Tibial nerve (tissue), 4 donors: ENCODE measurements around the gene STAT4. TPM values are rescaled to one million over a fixed set of nuclear protein-coding genes. Genes with fewer than 3 reads are reported as not detected.

Experiments used
- DNase-seq, 2 donors: peaks; one replicate each; pipeline ENCODE4 v3.0.0-alpha.2; 2019; ENCODE audit warnings: low spot score in 2 of 2
- H3K27ac ChIP-seq, 4 donors: fragments of 200-600 bp; sonication (generic) in 3 of 4; one replicate each; pipeline ENCODE4 v1.5.1; 2017 to 2019; ENCODE audit warnings: mild to moderate bottlenecking in 1 of 4
- H3K27me3 ChIP-seq, 2 donors: fragments of 200-600 bp; sonication (generic) in 1 of 2; one replicate each; pipeline versions ENCODE4 v1.5.1 to v1.6.0; 2017 to 2019
- H3K36me3 ChIP-seq, 3 donors: fragments of 200-600 bp; sonication (generic); one replicate each; pipeline ENCODE4 v1.5.1; 2018 to 2019
- H3K4me1 ChIP-seq, 4 donors: fragments of 200-600 bp; sonication (generic) in 3 of 4; one replicate each; pipeline ENCODE4 v1.5.1; 2017 to 2019
- H3K4me3 ChIP-seq, 4 donors: fragments of 200-600 bp; sonication (generic) in 3 of 4; one replicate each; pipeline ENCODE4 v1.5.1; 2017 to 2019; ENCODE audit warnings: mild to moderate bottlenecking in 1 of 4, moderate library complexity in 1 of 4
- H3K9me3 ChIP-seq, 4 donors: fragments of 200-600 bp; sonication (generic) in 3 of 4; one replicate each; pipeline ENCODE4 v1.5.1; 2017 to 2019
- EP300 ChIP-seq, 2 donors: sonication (generic); formaldehyde crosslinking; IDR thresholded peaks; one replicate each; pipeline ENCODE4 v1.6.1; 2017; ENCODE audit warnings: antibody characterized with exemption in 2 of 2, mild to moderate bottlenecking in 1 of 2
- POLR2A ChIP-seq, 2 donors: fragments of 450-650 bp; IDR thresholded peaks; one replicate each; pipeline ENCODE4 v1.6.1; 2017; ENCODE audit warnings: antibody characterized with exemption in 2 of 2, mild to moderate bottlenecking in 2 of 2, moderate library complexity in 2 of 2
- WGBS, 2 donors: methylation state at CpG; one replicate each; pipeline ENCODE4 v1.1.5; 2018; 5-methylcytosine and 5-hydroxymethylcytosine counted together
- total RNA-seq, 4 donors: library from RNA; depleted of rRNA; stranded (reverse); fragments of >200 nt; gene quantifications; one replicate each; pipeline ENCODE4 v1.1.0, GENCODE V29; 2016
- TF ChIP-seq, protein P1 (sequence below), 5 experiments: fragments of 200-600 bp in 3 of 5; fragments of 450-650 bp in 2 of 5; sonication (generic) in 3 of 5; IDR thresholded peaks; one replicate each; pipeline ENCODE4 v1.5.1; 2016 to 2019; ENCODE audit warnings: antibody characterized with exemption in 5 of 5, mild to moderate bottlenecking in 3 of 5, moderate library complexity in 2 of 5

Gene STAT4
- total RNA-seq, 4 donors from 2014 or later, result 0.39 to 4.2 (median 2.3) TPM; not detected in 1

DNA sequence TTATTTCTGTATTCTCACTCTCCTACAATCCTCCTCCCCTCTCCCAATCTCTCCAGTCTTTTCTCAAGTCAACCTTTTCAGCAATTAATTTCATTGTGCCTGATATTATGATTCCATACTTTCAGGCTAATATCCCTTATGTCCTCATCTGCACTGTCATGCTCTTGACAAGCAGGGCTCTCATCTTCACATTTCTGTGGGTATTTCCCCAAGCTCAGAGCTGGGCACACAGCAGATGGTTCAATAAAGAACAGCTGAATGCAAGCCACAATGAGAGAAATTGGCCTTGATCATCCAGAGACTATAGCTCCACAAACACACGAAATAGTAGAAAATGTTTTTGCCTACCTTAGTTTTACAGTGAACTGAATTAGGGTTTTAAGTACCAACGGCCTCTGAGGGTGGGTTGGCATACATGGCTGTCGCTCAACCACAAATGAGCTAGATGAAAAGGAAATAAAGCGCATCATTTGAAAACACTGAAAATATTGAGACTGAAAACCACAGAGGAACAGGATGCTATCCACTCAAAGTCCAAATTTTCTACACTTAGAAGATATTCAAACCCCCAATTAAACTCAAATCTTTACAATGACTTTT, 89.3 kb downstream of the STAT4 start:
- 92 to 94% methylated on average over 4 of the region's 4 CpGs for WGBS, 2 donors
- H3K9me3 ChIP-seq, result no peaks in the 10 kb centered on the region
- peaks cover 0 to 5% (median under 1%) of the 10 kb centered on the region in 4 donors for H3K4me1 ChIP-seq
- no peak overlapping the region for H3K27ac ChIP-seq
- no peak overlapping the region for H3K4me3 ChIP-seq
- no peaks in the 10 kb centered on the region for H3K27me3 ChIP-seq
- no peak for TF ChIP-seq EP300 (IDR thresholded peaks at IDR 0.05)
- TF ChIP-seq, protein P1, sequence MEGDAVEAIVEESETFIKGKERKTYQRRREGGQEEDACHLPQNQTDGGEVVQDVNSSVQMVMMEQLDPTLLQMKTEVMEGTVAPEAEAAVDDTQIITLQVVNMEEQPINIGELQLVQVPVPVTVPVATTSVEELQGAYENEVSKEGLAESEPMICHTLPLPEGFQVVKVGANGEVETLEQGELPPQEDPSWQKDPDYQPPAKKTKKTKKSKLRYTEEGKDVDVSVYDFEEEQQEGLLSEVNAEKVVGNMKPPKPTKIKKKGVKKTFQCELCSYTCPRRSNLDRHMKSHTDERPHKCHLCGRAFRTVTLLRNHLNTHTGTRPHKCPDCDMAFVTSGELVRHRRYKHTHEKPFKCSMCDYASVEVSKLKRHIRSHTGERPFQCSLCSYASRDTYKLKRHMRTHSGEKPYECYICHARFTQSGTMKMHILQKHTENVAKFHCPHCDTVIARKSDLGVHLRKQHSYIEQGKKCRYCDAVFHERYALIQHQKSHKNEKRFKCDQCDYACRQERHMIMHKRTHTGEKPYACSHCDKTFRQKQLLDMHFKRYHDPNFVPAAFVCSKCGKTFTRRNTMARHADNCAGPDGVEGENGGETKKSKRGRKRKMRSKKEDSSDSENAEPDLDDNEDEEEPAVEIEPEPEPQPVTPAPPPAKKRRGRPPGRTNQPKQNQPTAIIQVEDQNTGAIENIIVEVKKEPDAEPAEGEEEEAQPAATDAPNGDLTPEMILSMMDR (IDR thresholded peaks at IDR 0.05), result no peak
- no peak for TF ChIP-seq POLR2A (IDR thresholded peaks at IDR 0.05)
- no peak for DNase-seq
- H3K36me3 ChIP-seq, result no peaks in the 10 kb centered on the region

DNA sequence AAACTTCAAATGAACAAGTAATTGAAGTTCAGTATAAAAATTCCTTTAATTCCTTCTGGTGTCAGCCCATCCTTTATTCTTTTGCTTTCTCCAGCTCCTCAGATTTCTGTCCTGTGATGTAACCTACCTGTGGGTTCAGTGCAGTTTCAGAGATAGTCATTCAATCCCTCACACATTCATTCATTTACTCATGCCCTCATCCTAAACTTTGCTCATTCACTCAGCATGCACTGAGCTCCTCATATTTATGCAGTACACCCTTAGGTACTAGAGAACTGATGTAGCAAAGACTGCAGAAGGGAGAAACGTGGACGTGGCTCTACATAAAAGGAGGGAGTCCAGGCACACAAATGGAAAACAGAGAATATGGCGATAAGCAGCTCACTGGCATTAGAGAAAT, 91.5 kb downstream of the STAT4 start:
- DNase-seq, result no peak
- 81 to 93% methylated on average over 3 of the region's 3 CpGs for whole genome bisulfite sequencing, 2 donors
- Histone ChIP-seq H3K27me3 (no peaks in the 10 kb centered on the region), H3K4me3 (no peak overlapping the region), H3K4me1 (no peaks in the 10 kb centered on the region), H3K36me3 (no peaks in the 10 kb centered on the region), H3K9me3 (no peaks in the 10 kb centered on the region), H3K27ac (no peak overlapping the region)
- TF ChIP-seq POLR2A (IDR thresholded peaks at IDR 0.05) (no peak), EP300 (IDR thresholded peaks at IDR 0.05) (no peak)
- TF ChIP-seq, protein P1 (IDR thresholded peaks at IDR 0.05), result no peak

- TF ChIP-seq POLR2A (IDR thresholded peaks at IDR 0.05), result no peak
- TF ChIP-seq, protein P1 (IDR thresholded peaks at IDR 0.05), result no peak
- TF ChIP-seq EP300 (IDR thresholded peaks at IDR 0.05), result no peak
- Histone ChIP-seq H3K27ac (no peak overlapping the region), H3K4me1 (peaks cover 0 to 16% (median 0%) of the 10 kb centered on the region in 4 donors), H3K36me3 (no peaks in the 10 kb centered on the region), H3K4me3 (no peak overlapping the region), H3K27me3 (no peaks in the 10 kb centered on the region), H3K9me3 (no peaks in the 10 kb centered on the region)
- 84 to 87% methylated on average over 2 of the region's 2 CpGs for whole genome bisulfite sequencing, 2 donors
- no peak for DNase-seq
These were observed 94.6 kb downstream of the STAT4 start for GRCh38 chr2:191056228-191056627.

- 71 to 84% methylated on average over 6 of the region's 6 CpGs for WGBS, 2 donors
- Histone ChIP-seq H3K36me3 (no peaks in the 10 kb centered on the region), H3K9me3 (no peaks in the 10 kb centered on the region), H3K4me1 (peaks cover 0 to 35% (median 3%) of the 10 kb centered on the region in 4 donors), H3K4me3 (no peak overlapping the region), H3K27ac (no peak overlapping the region), H3K27me3 (no peaks in the 10 kb centered on the region)
- no peak for DNase-seq
- TF ChIP-seq EP300 (IDR thresholded peaks at IDR 0.05) (no peak), POLR2A (IDR thresholded peaks at IDR 0.05) (no peak)
- TF ChIP-seq, protein P1 (IDR thresholded peaks at IDR 0.05), result no peak
These were observed 97.5 kb downstream of the STAT4 start for GRCh38 chr2:191053256-191053655.

DNA sequence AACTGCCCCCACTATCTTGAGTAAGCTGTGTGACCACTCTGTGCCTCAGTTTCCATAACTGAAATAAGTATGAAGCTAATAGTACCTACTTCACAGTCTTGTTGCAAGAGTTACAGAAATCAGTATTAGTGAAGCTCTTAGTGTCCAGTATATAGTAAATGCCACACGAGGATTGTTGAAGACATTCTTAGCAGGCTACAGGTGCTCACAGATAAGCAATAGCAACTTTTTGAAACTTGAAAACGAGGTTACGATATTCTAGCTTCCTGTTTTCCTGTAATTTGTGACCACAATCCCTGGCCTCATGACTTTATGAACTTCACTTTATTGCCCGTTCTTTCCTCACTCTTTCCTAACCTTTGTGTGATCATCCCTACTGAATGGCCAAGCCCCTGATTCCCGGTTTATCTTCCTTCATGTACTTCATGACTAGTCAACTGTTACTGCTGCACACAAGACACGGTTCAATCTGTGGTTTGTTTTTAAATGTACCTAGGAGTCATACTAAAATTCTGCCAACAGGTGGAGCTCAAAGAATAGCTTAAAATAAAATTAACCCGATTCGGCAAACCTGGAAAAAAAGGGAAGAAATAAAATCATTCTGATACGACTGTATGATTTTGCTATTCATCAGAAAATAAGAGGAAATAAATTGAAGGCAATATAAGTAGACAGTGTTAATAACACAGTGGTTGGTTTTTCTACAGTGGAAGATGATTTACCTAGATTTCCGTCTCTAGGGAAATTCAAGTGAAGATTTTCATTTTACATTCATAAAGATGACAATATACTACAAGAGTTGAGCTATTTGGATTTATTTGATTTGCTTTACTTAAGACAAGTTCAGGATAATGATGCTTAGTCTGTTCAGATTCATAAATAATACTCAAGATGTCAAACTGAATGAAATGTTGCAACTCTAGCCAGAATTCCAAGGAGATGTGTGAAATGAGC, 98.7 kb downstream of the STAT4 start:
- Histone ChIP-seq H3K27ac (peak overlapping the region in 2 of 4 donors; percentile 57 to 77), H3K4me3 (no peak overlapping the region), H3K27me3 (no peaks in the 10 kb centered on the region), H3K9me3 (no peaks in the 10 kb centered on the region), H3K4me1 (peaks cover 0 to 35% (median 3%) of the 10 kb centered on the region in 4 donors), H3K36me3 (no peaks in the 10 kb centered on the region)
- no peak for TF ChIP-seq POLR2A (IDR thresholded peaks at IDR 0.05)
- peak in 1 of 2 donors; percentile 55 for TF ChIP-seq EP300 (IDR thresholded peaks at IDR 0.05)
- TF ChIP-seq, protein P1 (IDR thresholded peaks at IDR 0.05), result peak; percentile 37 to 72 (median 46)
- WGBS, 2 donors, result 18 to 23% methylated on average over 10 of the region's 10 CpGs
- DNase-seq, result peak in 1 of 2 donors; percentile 57
